ELR (cell line): ENCODE measurements around the gene UBA1.
A peak's percentile ranks its signal among the peaks of the same experiment; 100 is the strongest.

ENCODE experiments used
- DNase-seq: peaks from one replicate; pipeline ENCODE4 v3.0.0-alpha.2; 2015; ENCODE audit warnings: low read depth

Gene UBA1

GRCh38 chrX:47193475-47194193, at the start of gene UBA1:
Gene UBA1 (plus strand): TSS chrX:47193829. CDS start chrX:47198803, 4,974 bp downstream.
- DNase-seq: peak; percentile 95

GRCh38 chrX:47143894-47144625, 49.6 kb upstream of the UBA1 start:
- DNase-seq: peak; percentile 58

GRCh38 chrX:47144626-47145394, 48.8 kb upstream of the UBA1 start, which contains the start of the genes NDUFB11 and RBM10:
Gene NDUFB11 (minus strand): TSS chrX:47144702. CDS start chrX:47144679, 23 bp downstream.
Gene RBM10 (plus strand): TSS chrX:47145221. CDS start chrX:47147482, 2,261 bp downstream.
- DNase-seq: peak; percentile 95

GRCh38 chrX:47145395-47146120, 48.1 kb upstream of the UBA1 start:
- no peak for DNase-seq

GRCh38 chrX:47146121-47146935, 47.3 kb upstream of the UBA1 start:
- DNase-seq: no peak

GRCh38 chrX:47146936-47147859, 46.4 kb upstream of the UBA1 start:
- DNase-seq: no peak

- peak; percentile 23 for DNase-seq
These were observed 44.7 kb upstream of the UBA1 start for GRCh38 chrX:47148946-47149345.

- DNase-seq: no peak
These were observed 42.2 kb upstream of the UBA1 start for GRCh38 chrX:47151435-47151834.

- DNase-seq: no peak
These were observed 36.8 kb upstream of the UBA1 start for GRCh38 chrX:47156611-47157520.

- DNase-seq: no peak
These were observed 35.5 kb upstream of the UBA1 start for GRCh38 chrX:47158131-47158530.

- no peak for DNase-seq
These were observed 34.8 kb upstream of the UBA1 start for GRCh38 chrX:47158781-47159180.

GRCh38 chrX:47160781-47161180, 32.8 kb upstream of the UBA1 start:
- no peak for DNase-seq

GRCh38 chrX:47162927-47163583, 30.6 kb upstream of the UBA1 start:
- DNase-seq: no peak

- no peak for DNase-seq
These were observed 29.2 kb upstream of the UBA1 start for GRCh38 chrX:47164420-47164819.

GRCh38 chrX:47166126-47166525, 27.5 kb upstream of the UBA1 start:
- DNase-seq: no peak

- DNase-seq: no peak
These were observed 25.0 kb upstream of the UBA1 start for GRCh38 chrX:47168495-47169073.

- no peak for DNase-seq
These were observed 24.4 kb upstream of the UBA1 start for GRCh38 chrX:47169273-47169672.
